ENCODE measurements around the gene RBP3.
A peak's percentile ranks its signal among the peaks of the same experiment; 100 is the strongest.

Gene RBP3

DNA sequence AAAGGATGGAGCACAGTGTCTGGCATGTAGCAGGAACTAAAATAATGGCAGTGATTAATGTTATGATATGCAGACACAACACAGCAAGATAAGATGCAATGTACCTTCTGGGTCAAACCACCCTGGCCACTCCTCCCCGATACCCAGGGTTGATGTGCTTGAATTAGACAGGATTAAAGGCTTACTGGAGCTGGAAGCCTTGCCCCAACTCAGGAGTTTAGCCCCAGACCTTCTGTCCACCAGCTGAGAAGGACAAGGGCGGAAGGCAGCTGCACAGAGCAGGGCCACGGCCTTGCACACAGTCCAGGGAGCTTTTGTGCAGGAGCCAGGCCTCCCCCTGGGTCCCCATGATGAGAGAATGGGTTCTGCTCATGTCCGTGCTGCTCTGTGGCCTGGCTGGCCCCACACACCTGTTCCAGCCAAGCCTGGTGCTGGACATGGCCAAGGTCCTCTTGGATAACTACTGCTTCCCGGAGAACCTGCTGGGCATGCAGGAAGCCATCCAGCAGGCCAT, at the start of gene RBP3:
RBP3 (plus strand) TSS at position 226 of the 514 bp plus-strand sequence; CDS start at position 348, 122 bp downstream.
- no peak for DNase-seq

- DNase-seq, result no peak
These were observed 49.4 kb upstream of the RBP3 start for GRCh38 chr10:47298715-47299114.

DNA sequence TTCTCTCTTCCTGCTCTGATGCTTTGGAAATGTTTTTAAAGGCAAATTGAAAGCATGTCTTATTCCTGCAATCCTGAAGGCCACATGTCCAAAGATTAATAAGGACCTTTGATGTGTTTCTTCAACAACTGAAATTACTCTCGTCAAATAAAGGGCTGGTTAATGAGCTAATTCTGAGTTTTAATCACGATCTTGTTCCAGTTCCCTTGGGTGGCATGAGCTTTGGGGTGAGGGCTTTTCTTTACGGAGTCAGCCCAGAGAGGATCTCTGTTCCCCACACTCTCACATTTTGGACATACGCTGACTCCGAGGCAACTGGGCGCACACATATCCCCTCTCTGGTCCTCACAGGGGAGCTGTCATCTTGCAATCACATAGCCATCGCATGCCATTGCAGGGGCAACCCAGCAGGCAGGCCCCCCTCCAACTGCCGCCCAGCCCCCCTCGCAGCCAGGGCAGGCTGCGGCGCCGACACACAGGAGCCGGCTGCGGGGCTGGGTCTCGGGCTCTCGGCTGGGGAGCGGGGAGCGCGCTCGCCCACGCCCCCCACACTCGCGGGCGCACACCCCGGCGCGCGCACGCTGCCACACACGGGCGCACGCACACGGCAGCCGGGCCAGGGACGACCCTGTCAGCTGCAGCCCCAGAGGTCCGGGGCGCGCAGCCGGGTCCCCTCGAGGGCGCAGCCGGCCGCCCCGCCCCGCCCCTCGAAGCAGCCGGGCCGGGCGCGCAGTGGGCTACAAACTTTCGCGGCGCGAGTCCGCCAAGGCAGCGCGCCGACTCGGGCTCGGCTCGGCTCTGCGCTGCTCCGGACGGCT, 48.3 kb upstream of the RBP3 start, which contains the start of gene GDF10:
GDF10 (plus strand) TSS at position 587 of the 818 bp plus-strand sequence. CDS start 455 bp downstream, outside the sequence.
- no peak for DNase-seq

GRCh38 chr10:47300429-47300931, 47.7 kb upstream of the RBP3 start:
- no peak for DNase-seq

- no peak for DNase-seq
These were observed 46.3 kb upstream of the RBP3 start for GRCh38 chr10:47301833-47302232.

- no peak for DNase-seq
These were observed 45.1 kb upstream of the RBP3 start for GRCh38 chr10:47303105-47303504.

- DNase-seq, result no peak
These were observed 44.3 kb upstream of the RBP3 start for GRCh38 chr10:47303866-47304265.

DNA sequence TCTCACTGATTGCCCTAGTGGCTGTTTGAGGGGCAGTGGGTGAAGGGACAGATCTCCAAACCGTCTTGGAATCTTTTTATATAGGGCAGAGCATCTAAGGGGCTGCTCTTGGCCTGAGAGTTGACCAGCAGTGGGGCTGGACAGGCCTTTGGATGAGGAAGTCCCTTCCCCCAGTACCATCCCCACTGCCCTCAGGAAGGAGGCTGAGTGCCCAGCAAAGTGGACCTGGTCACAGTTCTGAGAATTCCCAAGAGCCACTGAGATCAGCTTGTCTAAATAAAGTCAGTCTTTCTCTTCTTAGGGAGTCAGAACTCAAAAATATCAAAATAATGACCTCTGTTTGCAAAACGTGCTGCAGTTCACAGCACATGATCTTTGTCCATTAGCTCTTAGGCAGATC, 42.6 kb upstream of the RBP3 start:
- DNase-seq, result no peak

- DNase-seq, result no peak
These were observed 41.6 kb upstream of the RBP3 start for GRCh38 chr10:47306387-47307210.

GRCh38 chr10:47307381-47307780, 40.8 kb upstream of the RBP3 start:
- DNase-seq, result no peak

DNA sequence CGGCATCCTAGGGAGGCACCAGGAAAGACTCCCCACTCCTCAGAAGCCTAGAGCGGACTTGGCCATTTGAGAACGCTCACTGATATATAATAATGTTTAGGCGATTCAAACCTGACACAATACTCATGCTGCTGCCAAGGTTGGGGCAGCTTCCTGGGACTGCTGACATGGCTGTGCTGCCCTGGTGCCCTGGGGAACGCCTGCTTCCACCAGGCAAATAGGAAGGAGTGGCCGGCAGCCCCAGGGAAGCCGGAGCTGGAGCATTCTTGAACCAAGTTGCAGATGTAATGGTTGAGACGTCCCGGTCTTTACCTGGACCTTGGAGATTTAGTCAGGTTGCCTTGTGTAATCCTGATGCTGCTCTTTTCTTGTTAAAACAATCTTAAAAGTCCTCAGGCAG, 39.4 kb upstream of the RBP3 start:
- no peak for DNase-seq

DNA sequence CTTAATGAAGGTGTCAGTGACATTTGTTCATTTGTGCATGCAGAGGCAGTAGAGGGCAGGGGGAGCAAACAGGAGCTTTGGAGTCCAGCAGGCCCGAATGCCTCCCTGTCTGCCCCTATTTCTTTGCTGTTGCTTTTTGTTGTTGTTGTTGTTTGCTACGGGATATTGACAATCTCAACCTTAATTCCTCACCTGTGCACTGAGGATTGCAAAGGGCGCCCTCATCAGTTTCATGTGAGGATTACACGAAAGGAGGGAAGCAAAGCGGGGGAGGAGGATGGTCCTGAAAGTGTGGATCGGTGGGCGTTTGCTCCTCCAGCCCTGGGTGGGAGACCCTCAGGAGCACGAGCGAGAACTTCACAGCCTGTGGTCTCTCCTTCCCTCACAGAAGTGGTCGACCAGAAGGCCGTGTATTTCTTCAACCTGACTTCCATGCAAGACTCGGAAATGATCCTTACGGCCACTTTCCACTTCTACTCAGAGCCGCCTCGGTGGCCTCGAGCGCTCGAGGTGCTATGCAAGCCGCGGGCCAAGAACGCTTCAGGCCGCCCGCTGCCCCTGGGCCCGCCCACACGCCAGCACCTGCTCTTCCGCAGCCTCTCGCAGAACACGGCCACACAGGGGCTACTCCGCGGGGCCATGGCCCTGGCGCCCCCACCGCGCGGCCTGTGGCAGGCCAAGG, 38.6 kb upstream of the RBP3 start:
- DNase-seq, result no peak

GRCh38 chr10:47310090-47310505, 38.1 kb upstream of the RBP3 start:
- DNase-seq, result no peak

- DNase-seq, result no peak
These were observed 36.8 kb upstream of the RBP3 start for GRCh38 chr10:47311193-47311931.

- peak; percentile 67 for DNase-seq
These were observed 36.1 kb upstream of the RBP3 start for GRCh38 chr10:47311932-47312662.

DNA sequence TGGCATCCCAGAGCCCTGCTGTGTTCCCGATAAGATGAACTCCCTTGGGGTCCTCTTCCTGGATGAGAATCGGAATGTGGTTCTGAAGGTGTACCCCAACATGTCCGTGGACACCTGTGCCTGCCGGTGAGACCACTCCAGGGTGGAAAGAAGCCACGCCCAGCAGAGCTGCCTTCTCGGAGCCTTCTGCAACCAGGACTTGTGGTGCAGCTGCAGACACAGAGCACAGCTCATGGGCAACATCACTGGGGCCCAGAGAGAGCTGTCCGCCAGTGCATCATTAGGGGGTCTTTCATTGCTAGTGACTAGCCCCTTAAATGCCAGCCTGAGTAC, 35.5 kb upstream of the RBP3 start:
- DNase-seq, result no peak

DNA sequence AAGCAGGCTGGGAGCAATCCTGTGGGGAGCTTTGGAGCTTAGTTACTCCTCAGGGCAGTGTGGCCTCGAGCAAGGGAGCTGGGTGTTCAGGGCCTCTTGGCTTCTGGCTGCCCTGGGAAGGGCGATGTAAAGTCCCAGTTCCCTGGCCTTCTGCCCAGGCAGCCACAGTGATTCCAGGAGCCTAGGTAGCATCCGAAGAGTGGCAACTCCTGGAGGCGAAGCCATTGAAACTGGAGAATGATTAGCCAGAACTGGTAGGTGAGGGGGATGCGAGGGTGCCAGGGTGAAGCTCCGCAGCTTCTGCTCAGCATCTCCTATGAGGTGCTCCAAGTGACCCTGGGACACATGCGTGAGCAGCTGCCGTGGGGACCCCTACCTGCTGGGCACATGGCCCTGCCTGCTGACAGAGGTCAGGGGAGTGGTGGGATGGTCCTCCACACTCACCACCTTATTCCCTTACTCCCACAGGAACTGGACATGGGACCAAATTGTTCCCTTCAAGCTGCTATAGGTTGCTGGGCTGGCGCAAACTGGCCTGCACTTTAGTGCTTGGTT, 33.7 kb upstream of the RBP3 start:
- DNase-seq, result no peak

DNA sequence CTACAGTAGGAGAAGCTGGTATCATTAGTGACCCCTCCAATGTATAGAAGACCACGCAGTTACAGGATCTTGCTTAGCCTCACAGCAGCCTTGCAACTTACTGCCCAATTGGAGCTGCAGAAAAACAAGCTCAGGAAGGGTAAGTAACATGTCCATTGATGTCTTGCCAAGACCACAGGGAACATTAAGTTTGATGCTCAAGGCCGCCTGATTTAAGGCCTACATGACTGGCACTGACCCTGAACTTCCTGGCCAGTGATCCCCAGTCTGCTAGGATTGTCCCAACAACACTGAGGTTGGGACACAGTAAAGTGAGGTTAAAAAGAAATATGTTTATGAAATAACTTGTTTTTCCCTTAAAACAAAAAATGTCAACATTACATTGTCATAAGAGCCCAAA, 32.7 kb upstream of the RBP3 start:
- DNase-seq, result no peak

DNA sequence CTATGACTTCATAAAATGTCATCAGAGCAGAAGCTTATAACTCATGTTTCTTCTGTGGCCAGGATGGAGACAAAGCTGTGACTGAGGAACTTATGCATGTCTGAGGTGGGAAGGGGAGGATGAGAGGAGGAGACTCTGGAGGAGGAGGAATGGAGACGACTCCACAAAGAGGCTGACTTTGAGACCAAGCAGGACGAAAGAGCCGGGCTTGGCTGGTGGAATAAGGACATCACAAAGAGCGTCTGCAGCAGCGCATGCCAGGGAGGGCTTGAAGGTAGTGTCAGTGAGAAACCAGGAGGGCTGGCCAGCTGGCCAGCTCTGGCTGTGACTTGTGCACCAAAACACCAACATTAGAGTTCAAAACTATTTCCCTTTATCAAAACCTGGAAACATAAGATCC, 32.0 kb upstream of the RBP3 start:
- no peak for DNase-seq

GRCh38 chr10:47317251-47317650, 30.9 kb upstream of the RBP3 start:
- DNase-seq, result no peak

GRCh38 chr10:47318706-47319105, 29.5 kb upstream of the RBP3 start:
- DNase-seq, result no peak

Measured in fibroblast of upper back skin (primary cell).